NCI-H1930 (cell line): ENCODE measurements around the gene SLC25A10.
"Not testable (repeated sequence)": the region's sequence is repeated elsewhere in the genome, so short reads cannot be mapped to it uniquely, and the experiment has no call there.

Source experiments
- DNase-seq, 2 experiments: peaks; one replicate each; lab custom pipeline; 2025; lab: John Stamatoyannopoulos, UW

SLC25A10 gene

GRCh38 chr17:81711814-81712467, at the start of gene SLC25A10:
TSS of gene SLC25A10 (plus strand) at chr17:81712284. CDS start at chr17:81712427, 143 bp downstream.
- DNase-seq, result peak; percentile 68 to 90

GRCh38 chr17:81664051-81664470, 48.0 kb upstream of the SLC25A10 start:
- DNase-seq, result no peak

- no peak for DNase-seq
These were observed 46.6 kb upstream of the SLC25A10 start for GRCh38 chr17:81665205-81666091.

GRCh38 chr17:81666092-81666341, 46.1 kb upstream of the SLC25A10 start:
- no peak for DNase-seq

GRCh38 chr17:81666342-81667191, 45.5 kb upstream of the SLC25A10 start, which contains the start of the genes CCDC137 and OXLD1:
TSS of gene CCDC137 (plus strand) at chr17:81666737. CDS start at chr17:81666767, 30 bp downstream.
TSS of gene OXLD1 (minus strand) at chr17:81666605. CDS start at chr17:81666577, 28 bp downstream.
- DNase-seq, result peak; percentile 91 to 96

- no peak for DNase-seq
These were observed 44.3 kb upstream of the SLC25A10 start for GRCh38 chr17:81667754-81668153.

- no peak for DNase-seq
These were observed 39.6 kb upstream of the SLC25A10 start for GRCh38 chr17:81672504-81672903.

GRCh38 chr17:81672954-81673353, 39.1 kb upstream of the SLC25A10 start:
- DNase-seq, result no peak

- no peak for DNase-seq
These were observed 38.4 kb upstream of the SLC25A10 start for GRCh38 chr17:81673561-81674258.

- DNase-seq, result not testable (repeated sequence)
These were observed 36.4 kb upstream of the SLC25A10 start for GRCh38 chr17:81675515-81676221.

GRCh38 chr17:81676906-81677305, 35.2 kb upstream of the SLC25A10 start:
- DNase-seq, result no peak

- no peak for DNase-seq
These were observed 31.9 kb upstream of the SLC25A10 start for GRCh38 chr17:81680150-81680549.

- DNase-seq, result no peak
These were observed 30.4 kb upstream of the SLC25A10 start for GRCh38 chr17:81681672-81682071.

- no peak for DNase-seq
These were observed 29.4 kb upstream of the SLC25A10 start for GRCh38 chr17:81682565-81683207.

GRCh38 chr17:81683208-81683583, 28.9 kb upstream of the SLC25A10 start:
- no peak for DNase-seq

GRCh38 chr17:81683584-81684441, 28.3 kb upstream of the SLC25A10 start, which contains the start of the genes ARL16 and HGS:
TSS of gene ARL16 (minus strand) at chr17:81683797. CDS start at chr17:81683753, 44 bp downstream.
TSS of gene HGS (plus strand) at chr17:81684011. CDS start at chr17:81684067, 56 bp downstream.
- peak; percentile 99 to 100 for DNase-seq

GRCh38 chr17:81684442-81684911, 27.6 kb upstream of the SLC25A10 start:
- no peak for DNase-seq

GRCh38 chr17:81685108-81685507, 27.0 kb upstream of the SLC25A10 start:
- DNase-seq, result no peak

GRCh38 chr17:81686614-81687013, 25.5 kb upstream of the SLC25A10 start:
- no peak for DNase-seq
